CD14-positive monocyte (primary cell): ENCODE data around the gene ACTL10. TPM values are rescaled to one million over a fixed set of nuclear protein-coding genes. Genes with fewer than 3 reads are reported as not detected.
A peak's percentile ranks its signal among the peaks of the same experiment; 100 is the strongest.

Experiments
- DNase-seq, 3 donors: peaks; one replicate each; pipeline ENCODE4 v3.0.0-alpha.2; 2011 to 2022
- H2AFZ ChIP-seq: 2 replicates; pipeline ENCODE4 v1.6.0; 2012; ENCODE audit warnings: mild to moderate bottlenecking, low read depth, low read length, inconsistent platforms; ENCODE audit not compliant: insufficient read depth, poor library complexity, severe bottlenecking
- H3K27ac ChIP-seq, 2 donors: 1 replicate in 1 of 2; 2 replicates in 1 of 2; pipeline ENCODE4 v1.5.1; 2012 to 2013; ENCODE audit warnings: low read length in 2 of 2, control low read depth in 1 of 2, inconsistent platforms in 1 of 2, low read depth in 1 of 2, mild to moderate bottlenecking in 1 of 2
- H3K27me3 ChIP-seq, 2 donors: one replicate each; pipeline versions ENCODE4 v1.6.0 to v1.6.1; 2011 to 2013; ENCODE audit warnings: low read length in 2 of 2; ENCODE audit not compliant: control insufficient read depth in 2 of 2, insufficient read depth in 2 of 2
- H3K36me3 ChIP-seq, 2 donors: replicated peaks in 1 of 2; 1 replicate in 1 of 2; 2 replicates in 1 of 2; pipeline versions ENCODE4 v1.5.1 to v1.6.1; 2012 to 2013; ENCODE audit warnings: low read length in 2 of 2, control low read depth in 1 of 2, inconsistent platforms in 1 of 2, mild to moderate bottlenecking in 1 of 2; ENCODE audit not compliant: insufficient read depth in 2 of 2, control insufficient read depth in 1 of 2
- H3K4me1 ChIP-seq, 2 donors: 1 replicate in 1 of 2; 2 replicates in 1 of 2; pipeline versions ENCODE4 v1.5.1 to v1.6.1; 2012 to 2013; ENCODE audit warnings: low read length in 2 of 2, control low read depth in 1 of 2, inconsistent platforms in 1 of 2, mild to moderate bottlenecking in 1 of 2, moderate library complexity in 1 of 2; ENCODE audit not compliant: insufficient read depth in 2 of 2, control insufficient read depth in 1 of 2
- H3K4me2 ChIP-seq: replicated peaks from 2 replicates; pipeline ENCODE3; 2012; ENCODE audit warnings: low read length, moderate library complexity, mild to moderate bottlenecking; ENCODE audit not compliant: poor library complexity, severe bottlenecking; ENCODE audit errors: extremely low read depth
- H3K4me3 ChIP-seq, 3 experiments: fragments of 200-600 bp in 1 of 3; sonication (generic) in 1 of 3; replicated peaks in 1 of 3; 1 replicate in 2 of 3; 2 replicates in 1 of 3; pipeline ENCODE4 v1.5.1; 2011 to 2013; ENCODE audit warnings: low read length in 3 of 3, mild to moderate bottlenecking in 3 of 3, control low read depth in 2 of 3, low read depth in 2 of 3, inconsistent platforms in 1 of 3, moderate library complexity in 1 of 3
- H3K79me2 ChIP-seq: 2 replicates; pipeline ENCODE4 v1.6.0; 2012; ENCODE audit warnings: mild to moderate bottlenecking, control low read depth, inconsistent platforms, low read length, moderate library complexity; ENCODE audit not compliant: insufficient read depth
- H3K9ac ChIP-seq: 2 replicates; pipeline ENCODE4 v1.6.0; 2017; ENCODE audit warnings: low read length, mild to moderate bottlenecking; ENCODE audit not compliant: insufficient read depth, poor library complexity, severe bottlenecking
- H3K9me3 ChIP-seq, 2 donors: replicated peaks in 1 of 2; 1 replicate in 1 of 2; 2 replicates in 1 of 2; pipeline versions ENCODE4 v1.5.1 to v1.6.1; 2012 to 2013; ENCODE audit warnings: low read length in 2 of 2, control low read depth in 1 of 2; ENCODE audit not compliant: control insufficient read depth in 1 of 2, insufficient read depth in 1 of 2
- H4K20me1 ChIP-seq: 2 replicates; pipeline ENCODE4 v1.6.0; 2012; ENCODE audit warnings: mild to moderate bottlenecking, low read length, control low read depth, moderate library complexity; ENCODE audit not compliant: insufficient read depth
- H3K27ac Mint-ChIP-seq, 7 donors: one replicate each; pipeline ENCODE4 v1.8.0; 2020; ENCODE audit warnings: mild to moderate bottlenecking in 7 of 7, mixed read lengths in 7 of 7, moderate library complexity in 6 of 7, inconsistent platforms in 2 of 7
- H3K27me3 Mint-ChIP-seq, 3 donors: one replicate each; pipeline ENCODE4 v1.8.0; 2021 to 2022; ENCODE audit warnings: low read depth in 3 of 3, mild to moderate bottlenecking in 3 of 3, mixed read lengths in 3 of 3, moderate library complexity in 3 of 3, inconsistent platforms in 1 of 3
- H3K36me3 Mint-ChIP-seq, 2 donors: one replicate each; pipeline ENCODE4 v1.8.0; 2020; ENCODE audit warnings: mixed read lengths in 2 of 2, inconsistent platforms in 1 of 2, mild to moderate bottlenecking in 1 of 2
- H3K4me1 Mint-ChIP-seq: one replicate; pipeline ENCODE4 v1.8.0; 2020; ENCODE audit warnings: mild to moderate bottlenecking, mixed read lengths
- H3K4me3 Mint-ChIP-seq, 2 donors: one replicate each; pipeline ENCODE4 v1.8.0; 2020; ENCODE audit warnings: mild to moderate bottlenecking in 2 of 2, mixed read lengths in 2 of 2, moderate library complexity in 1 of 2
- H3K9me3 Mint-ChIP-seq, 7 donors: one replicate each; pipeline ENCODE4 v1.8.0; 2020 to 2022; ENCODE audit warnings: mixed read lengths in 7 of 7, mild to moderate bottlenecking in 6 of 7, moderate library complexity in 6 of 7, inconsistent platforms in 2 of 7
- CTCF ChIP-seq: fragments of 200-600 bp; IDR thresholded peaks from one replicate; pipeline ENCODE4 v1.8.0; 2022; ENCODE audit warnings: antibody characterized with exemption, mild to moderate bottlenecking
- WGBS: methylation state at CpG from one replicate; pipeline ENCODE4 v1.1.5; 2013; ENCODE audit warnings: missing lambda C conversion rate; ENCODE audit not compliant: insufficient coverage; 5-methylcytosine and 5-hydroxymethylcytosine counted together
- intact Hi-C, 2 donors: fragments of 100-400 bp; cut with micrococcal nuclease; formaldehyde crosslinking; loops; one replicate each; pipeline versions ENCODE4 v1.15.0 to v1.15.1; 2023
- polyA plus RNA-seq, 3 donors: library from polyadenylated mRNA; depleted of rRNA in 1 of 3; unstranded in 2 of 3; stranded (reverse) in 1 of 3; fragments of 300-500 nt in 2 of 3; fragments of >200 nt in 1 of 3; fragmentation: Illumina TruSeq in 2 of 3; gene quantifications; 1 replicate in 2 of 3; 2 replicates in 1 of 3; pipeline ENCODE4 v1.2.3, GENCODE V29; 2012 to 2021

ACTL10 gene
- polyA plus RNA-seq, 3 donors: 0.31 to 1.2 (median 1.1) TPM

- peak in 2 of 3 donors; percentile 53 to 65 for DNase-seq
- no peaks in the 10 kb centered on the region for H3K36me3 ChIP-seq
- peaks cover 17% of the 10 kb centered on the region for H3K4me1 Mint-ChIP-seq
- H3K4me3 Mint-ChIP-seq: peak within 1 kb of the TSS; percentile 91 to 97
- H2AFZ ChIP-seq: peak within 1 kb of the TSS; percentile 87
- H3K9ac ChIP-seq: peak within 1 kb of the TSS; percentile 57
- H3K4me1 ChIP-seq: peaks cover 14 to 19% of the 10 kb centered on the region in 2 donors
- WGBS: 5% methylated on average over 65 of the region's 73 CpGs
- H3K27ac ChIP-seq: peak within 1 kb of the TSS in 1 of 2 donors; percentile 49
- no peak for TF ChIP-seq CTCF
- H4K20me1 ChIP-seq: no peaks in the 10 kb centered on the region
- H3K27me3 ChIP-seq: no peaks in the 10 kb centered on the region
- intact Hi-C loops: loop anchor here in 1 of 2 donors (5.0 kb wide), 1 partner anchor 232 kb away; the partner anchor contains the start of gene SNTA1
- H3K27me3 Mint-ChIP-seq: peaks cover 2 to 8% (median 3%) of the 10 kb centered on the region in 3 donors
- H3K9me3 ChIP-seq: no peaks in the 10 kb centered on the region
- peak within 1 kb of the TSS; percentile 76 for H3K4me2 ChIP-seq
- H3K27ac Mint-ChIP-seq: peak within 1 kb of the TSS; percentile 39 to 91 (median 77)
- peaks cover 7 to 23% of the 10 kb centered on the region in 2 donors for H3K36me3 Mint-ChIP-seq
- no peaks in the 10 kb centered on the region for H3K9me3 Mint-ChIP-seq
- no peaks in the 10 kb centered on the region for H3K79me2 ChIP-seq
- peak within 1 kb of the TSS; percentile 56 to 74 (median 57) for H3K4me3 ChIP-seq
Measured at GRCh38 chr20:33674294-33675135, 7.8 kb downstream of the ACTL10 start, which contains the start of gene NECAB3. Gene NECAB3 (minus strand): TSS chr20:33674428. CDS start chr20:33674352, 76 bp downstream.

- Histone ChIP-seq H3K4me2 (peak overlapping the region; percentile 76), H3K79me2 (peaks cover 1% of the 10 kb centered on the region), H3K9ac (peak overlapping the region; percentile 57), H3K36me3 (no peaks in the 10 kb centered on the region), H3K27ac (no peak overlapping the region), H4K20me1 (no peaks in the 10 kb centered on the region), H3K27me3 (no peaks in the 10 kb centered on the region), H3K4me3 (peak overlapping the region in 1 of 3 experiments; percentile 74), H3K4me1 (peaks cover 14 to 19% of the 10 kb centered on the region in 2 donors), H2AFZ (peak overlapping the region; percentile 80), H3K9me3 (no peaks in the 10 kb centered on the region)
- Mint-ChIP-seq H3K4me1 (peaks cover 17% of the 10 kb centered on the region), H3K36me3 (peaks cover 4 to 23% of the 10 kb centered on the region in 2 donors), H3K9me3 (no peaks in the 10 kb centered on the region), H3K27ac (peak overlapping the region in 4 of 7 donors; percentile 13 to 74 (median 54)), H3K4me3 (peak overlapping the region; percentile 71 to 91), H3K27me3 (peaks cover 2 to 8% (median 3%) of the 10 kb centered on the region in 3 donors)
- intact Hi-C loops: no loop called here
- WGBS: 63% methylated on average over 2 of the region's 16 CpGs
- TF ChIP-seq CTCF: no peak
- DNase-seq: no peak
Measured at GRCh38 chr20:33675136-33675959, 8.6 kb downstream of the ACTL10 start.
